Subcutaneous adipose tissue (tissue), 4 donors: ENCODE results near the gene S100A12. TPM values are rescaled to one million over a fixed set of nuclear protein-coding genes. Genes with fewer than 3 reads are reported as not detected.

Experiments used
- total RNA-seq, 4 donors: library from RNA; depleted of rRNA; stranded (reverse); fragments of >200 nt; gene quantifications; one replicate each; pipeline ENCODE4 v1.1.0, GENCODE V29; 2016
- TF ChIP-seq, protein P1 (sequence below): fragments of 450-650 bp; IDR thresholded peaks from one replicate; pipeline ENCODE4 v1.5.1; 2016; ENCODE audit warnings: low read depth, mild to moderate bottlenecking, control low read depth, antibody characterized with exemption, moderate library complexity

Gene S100A12
- total RNA-seq, 4 donors from 2014 or later = 4.0 to 6.8 TPM; not detected in 2

GRCh38 chr1:153403421-153404085 lies 28.1 kb upstream of the S100A12 start:
- TF ChIP-seq, protein P1, sequence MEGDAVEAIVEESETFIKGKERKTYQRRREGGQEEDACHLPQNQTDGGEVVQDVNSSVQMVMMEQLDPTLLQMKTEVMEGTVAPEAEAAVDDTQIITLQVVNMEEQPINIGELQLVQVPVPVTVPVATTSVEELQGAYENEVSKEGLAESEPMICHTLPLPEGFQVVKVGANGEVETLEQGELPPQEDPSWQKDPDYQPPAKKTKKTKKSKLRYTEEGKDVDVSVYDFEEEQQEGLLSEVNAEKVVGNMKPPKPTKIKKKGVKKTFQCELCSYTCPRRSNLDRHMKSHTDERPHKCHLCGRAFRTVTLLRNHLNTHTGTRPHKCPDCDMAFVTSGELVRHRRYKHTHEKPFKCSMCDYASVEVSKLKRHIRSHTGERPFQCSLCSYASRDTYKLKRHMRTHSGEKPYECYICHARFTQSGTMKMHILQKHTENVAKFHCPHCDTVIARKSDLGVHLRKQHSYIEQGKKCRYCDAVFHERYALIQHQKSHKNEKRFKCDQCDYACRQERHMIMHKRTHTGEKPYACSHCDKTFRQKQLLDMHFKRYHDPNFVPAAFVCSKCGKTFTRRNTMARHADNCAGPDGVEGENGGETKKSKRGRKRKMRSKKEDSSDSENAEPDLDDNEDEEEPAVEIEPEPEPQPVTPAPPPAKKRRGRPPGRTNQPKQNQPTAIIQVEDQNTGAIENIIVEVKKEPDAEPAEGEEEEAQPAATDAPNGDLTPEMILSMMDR = no peak

GRCh38 chr1:153402226-153402625 lies 26.8 kb upstream of the S100A12 start:
- TF ChIP-seq, protein P1 = no peak

DNA sequence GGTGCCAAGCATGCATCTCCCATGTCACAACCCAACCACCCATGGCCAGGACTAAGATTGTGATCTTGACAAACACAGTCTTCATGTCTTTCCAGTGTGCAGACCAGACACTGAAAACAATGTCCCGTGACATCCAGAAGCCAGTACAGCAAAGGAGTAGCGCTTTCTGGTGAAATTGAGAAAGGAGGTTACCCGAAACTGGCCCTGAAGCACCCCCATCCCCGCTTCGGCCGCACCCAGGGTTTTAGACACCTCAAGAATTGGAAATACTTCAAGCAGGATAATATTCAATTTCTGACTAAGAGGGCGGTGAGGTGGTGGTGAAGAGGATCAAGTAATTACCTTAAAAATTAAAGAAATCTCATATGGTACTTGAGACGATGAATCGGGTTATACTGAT lies 26.0 kb upstream of the S100A12 start:
- TF ChIP-seq, protein P1 = no peak

- TF ChIP-seq, protein P1 = no peak
These were observed 24.8 kb upstream of the S100A12 start for GRCh38 chr1:153400244-153400643.

DNA sequence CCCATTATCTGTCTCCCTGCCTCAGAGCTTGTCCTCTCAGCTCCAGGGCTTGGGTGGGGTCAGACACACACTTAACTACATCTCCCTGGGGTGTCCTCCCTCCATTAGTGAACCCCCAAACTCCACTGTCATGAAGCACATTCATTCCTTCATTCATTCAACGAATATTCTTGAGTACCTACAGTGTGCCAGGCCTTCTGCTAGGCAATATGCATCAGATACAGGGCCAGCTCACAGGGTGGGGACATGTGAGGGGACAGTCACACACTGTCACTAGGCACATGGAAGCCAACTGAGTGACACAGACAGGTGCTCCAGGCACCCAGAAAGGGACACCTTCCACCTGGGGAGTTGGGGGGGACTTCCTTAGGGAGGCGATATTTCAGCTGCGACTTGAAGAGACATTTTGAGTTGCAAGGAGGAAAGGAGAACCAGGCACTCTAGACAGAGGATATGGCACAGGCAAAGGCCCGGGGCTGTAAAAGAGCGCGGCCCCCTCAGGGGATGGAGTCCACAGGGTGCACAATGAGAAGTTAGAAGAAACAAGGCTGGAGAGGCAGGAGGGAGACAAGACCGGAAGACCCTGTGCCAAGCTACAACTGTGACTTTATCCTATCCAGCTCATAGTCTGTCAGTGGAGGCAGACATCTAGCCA lies 24.1 kb upstream of the S100A12 start:
- TF ChIP-seq, protein P1 = no peak

GRCh38 chr1:153397924-153398651 lies 22.7 kb upstream of the S100A12 start:
- TF ChIP-seq, protein P1 = no peak
